Measurements from ENCODE around the gene SMS. TPM values are rescaled to one million over a fixed set of nuclear protein-coding genes. Genes with fewer than 3 reads are reported as not detected.

Gene SMS
- total RNA-seq, 1 donor = 190 TPM

GRCh38 chrX:21958187-21958586, 17.7 kb downstream of the SMS start:
- no peak overlapping the region for H3K4me3 ChIP-seq (ENCODE audit: low read depth, low read length)
- no peak for TF ChIP-seq CTCF (IDR thresholded peaks at IDR 0.05; ENCODE audit: insufficient read depth, low read depth, low read length)
- DNase-seq (ENCODE audit: low read depth) = no peak

GRCh38 chrX:21958916-21959315, 18.4 kb downstream of the SMS start:
- TF ChIP-seq CTCF (IDR thresholded peaks at IDR 0.05; ENCODE audit: insufficient read depth, low read depth, low read length) = no peak
- DNase-seq (ENCODE audit: low read depth) = peak; percentile 88
- H3K4me3 ChIP-seq (ENCODE audit: low read depth, low read length) = no peak overlapping the region

GRCh38 chrX:21959362-21960051, 19.0 kb downstream of the SMS start:
- TF ChIP-seq CTCF (IDR thresholded peaks at IDR 0.05; ENCODE audit: insufficient read depth, low read depth, low read length) = no peak
- DNase-seq (ENCODE audit: low read depth) = no peak
- H3K4me3 ChIP-seq (ENCODE audit: low read depth, low read length) = no peak overlapping the region

- TF ChIP-seq CTCF (IDR thresholded peaks at IDR 0.05; ENCODE audit: insufficient read depth, low read depth, low read length) = no peak
- no peak for DNase-seq (ENCODE audit: low read depth)
- H3K4me3 ChIP-seq (ENCODE audit: low read depth, low read length) = no peak overlapping the region
Measured at GRCh38 chrX:21960569-21961541, 20.3 kb downstream of the SMS start.

- no peak overlapping the region for H3K4me3 ChIP-seq (ENCODE audit: low read depth, low read length)
- TF ChIP-seq CTCF (IDR thresholded peaks at IDR 0.05; ENCODE audit: insufficient read depth, low read depth, low read length) = no peak
- no peak for DNase-seq (ENCODE audit: low read depth)
Measured at GRCh38 chrX:21962361-21962760, 21.9 kb downstream of the SMS start.

GRCh38 chrX:21963269-21963668, 22.8 kb downstream of the SMS start:
- TF ChIP-seq CTCF (IDR thresholded peaks at IDR 0.05; ENCODE audit: insufficient read depth, low read depth, low read length) = no peak
- H3K4me3 ChIP-seq (ENCODE audit: low read depth, low read length) = no peak overlapping the region
- no peak for DNase-seq (ENCODE audit: low read depth)
